Caki2 (cell line): Measurements from ENCODE around the gene SUGP2. TPM values are rescaled to one million over a fixed set of nuclear protein-coding genes. Genes with fewer than 3 reads are reported as not detected.

ENCODE experiments used
- DNase-seq: peaks from one replicate; pipeline ENCODE4 v3.0.0-alpha.2; 2015; ENCODE audit warnings: low read depth
- in situ Hi-C: cut with HindIII; loops from 2 replicates; pipeline ENCODE4 v1.10.0; 2016; ENCODE audit warnings: low sequenced_read_pairs, low pct_unique_long_range_greater_than_20kb, mixed read lengths
- total RNA-seq: library from RNA; depleted of rRNA; stranded (reverse); fragments of >200 nt; shearing (Covaris generic); gene quantifications from 2 replicates; pipeline ENCODE4 v1.2.3, GENCODE V29; 2014; ENCODE audit warnings: low replicate concordance; rRNA removed

The SUGP2 gene
- total RNA-seq, 1 experiment from 2014 or later: 33.4 TPM

GRCh38 chr19:18946335-18946734, 87.0 kb downstream of the SUGP2 start:
- no peak for DNase-seq
- in situ Hi-C loops: no loop called here

- no peak for DNase-seq
These were observed 88.0 kb downstream of the SUGP2 start for GRCh38 chr19:18945297-18945696.

GRCh38 chr19:18943465-18943864, 89.9 kb downstream of the SUGP2 start:
- in situ Hi-C loops: no loop called here
- no peak for DNase-seq

More at GRCh38 chr19:18945297-18945696, 88.0 kb downstream of the SUGP2 start:
- in situ Hi-C loops: no loop called here

- DNase-seq: no peak
- in situ Hi-C loops: no loop called here
These were observed 90.6 kb downstream of the SUGP2 start for GRCh38 chr19:18942692-18943091.

- in situ Hi-C loops: no loop called here
These were observed 91.5 kb downstream of the SUGP2 start for GRCh38 chr19:18941628-18942354.

More at GRCh38 chr19:18941628-18942354, 91.5 kb downstream of the SUGP2 start:
- DNase-seq: no peak

Other genes starting within 250 kb of the SUGP2 start
- not detected in 2 replicates for gene COMP, start 242.2 kb downstream of the SUGP2 start, total RNA-seq
- gene UPF1, start 201.6 kb downstream of the SUGP2 start, total RNA-seq: 70.9 and 71.8 TPM in 2 replicates
- 7.7 and 13.1 TPM in 2 replicates for gene CERS1, start 137.4 kb downstream of the SUGP2 start, total RNA-seq
- 596 and 615 TPM in 2 replicates for gene COPE, start 114.1 kb downstream of the SUGP2 start, total RNA-seq
- gene DDX49, start 113.8 kb downstream of the SUGP2 start, total RNA-seq: 91.7 and 101 TPM in 2 replicates
- gene HOMER3, start 92.3 kb downstream of the SUGP2 start, total RNA-seq: 115 and 131 TPM in 2 replicates
- gene ARMC6, start 86 bp upstream of the SUGP2 start, total RNA-seq: 84.8 and 99.9 TPM in 2 replicates
- gene SLC25A42, start 30.5 kb upstream of the SUGP2 start, total RNA-seq: 5.1 and 7.8 TPM in 2 replicates
- 32.3 and 34.1 TPM in 2 replicates for gene TMEM161A, start 105.0 kb upstream of the SUGP2 start, total RNA-seq
- gene MEF2B, start 136.7 kb upstream of the SUGP2 start, total RNA-seq: 2.6 TPM in 1 of 2 replicates, not detected in the other
- gene BORCS8, start 158.6 kb upstream of the SUGP2 start, total RNA-seq: 32.9 and 47.2 TPM in 2 replicates
- gene RFXANK, start 158.7 kb upstream of the SUGP2 start, total RNA-seq: 81.8 and 96.2 TPM in 2 replicates
- 59.3 and 78.3 TPM in 2 replicates for gene NR2C2AP, start 169.9 kb upstream of the SUGP2 start, total RNA-seq
- gene NCAN, start 178.4 kb upstream of the SUGP2 start, total RNA-seq: not detected in 2 replicates
- gene TM6SF2, start 239.8 kb upstream of the SUGP2 start, total RNA-seq: not detected in 2 replicates